GM08714 (cell line): ENCODE results near the gene PSPH.
A peak's percentile ranks its signal among the peaks of the same experiment; 100 is the strongest.

Experiments
- H3K4me3 ChIP-seq: fragments of 200-500 bp; sonication (Bioruptor generic); 2 replicates; pipeline ENCODE4 v1.5.1; 2014; ENCODE audit warnings: mild to moderate bottlenecking, low read length, inconsistent platforms
- ZNF274 ChIP-seq: IDR thresholded peaks from 2 replicates; pipeline ENCODE4 v1.6.1; 2012; ENCODE audit warnings: mild to moderate bottlenecking, low read depth, low read length

The PSPH gene

DNA sequence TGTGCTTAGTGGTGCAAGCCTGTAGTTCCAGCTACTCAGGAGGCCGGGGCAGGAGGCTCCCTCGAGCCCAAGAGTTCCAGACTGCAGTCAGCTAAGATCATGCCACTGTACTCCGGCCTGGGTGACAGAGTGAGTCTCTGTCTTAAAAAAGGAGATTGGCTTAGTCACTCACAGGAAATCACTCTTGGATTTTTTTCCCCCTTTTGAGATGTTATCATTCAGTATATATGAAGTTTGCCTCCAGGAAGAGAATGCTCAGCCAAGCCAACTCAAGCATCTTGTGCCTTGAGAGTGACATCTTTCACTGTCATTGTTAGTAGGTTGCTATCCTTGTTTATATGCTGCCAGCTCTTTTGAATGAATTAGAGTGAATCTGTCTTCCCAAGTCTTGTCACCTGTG is 58.9 kb downstream of the PSPH start:
- no peak for TF ChIP-seq ZNF274
- H3K4me3 ChIP-seq = no peak overlapping the region

DNA sequence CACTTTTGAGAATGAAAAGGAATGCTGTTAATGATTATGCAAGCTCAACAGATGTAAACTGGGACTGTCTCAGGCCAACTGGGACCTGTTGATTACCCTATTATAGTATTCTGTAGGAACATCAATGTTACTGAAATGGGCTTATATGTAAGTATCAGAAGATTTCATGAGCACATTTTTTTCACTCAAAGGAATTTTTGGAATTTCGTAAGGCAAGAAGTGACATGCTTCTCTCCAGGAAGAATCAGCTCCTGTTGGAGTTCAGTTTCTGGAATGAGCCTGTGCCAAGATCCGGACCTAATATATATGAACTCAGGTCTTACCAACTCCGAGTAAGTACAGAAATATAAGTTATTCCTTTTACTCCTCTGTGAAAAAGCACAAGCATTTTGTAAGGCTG is 67.7 kb downstream of the PSPH start:
- H3K4me3 ChIP-seq = no peak overlapping the region
- TF ChIP-seq ZNF274 = no peak

- TF ChIP-seq ZNF274 = no peak
- no peak overlapping the region for H3K4me3 ChIP-seq
These were observed 71.0 kb downstream of the PSPH start for GRCh38 chr7:55980266-55980665.

- H3K4me3 ChIP-seq = no peak overlapping the region
- TF ChIP-seq ZNF274 = no peak
These were observed 73.4 kb downstream of the PSPH start for GRCh38 chr7:55977831-55978230.

DNA sequence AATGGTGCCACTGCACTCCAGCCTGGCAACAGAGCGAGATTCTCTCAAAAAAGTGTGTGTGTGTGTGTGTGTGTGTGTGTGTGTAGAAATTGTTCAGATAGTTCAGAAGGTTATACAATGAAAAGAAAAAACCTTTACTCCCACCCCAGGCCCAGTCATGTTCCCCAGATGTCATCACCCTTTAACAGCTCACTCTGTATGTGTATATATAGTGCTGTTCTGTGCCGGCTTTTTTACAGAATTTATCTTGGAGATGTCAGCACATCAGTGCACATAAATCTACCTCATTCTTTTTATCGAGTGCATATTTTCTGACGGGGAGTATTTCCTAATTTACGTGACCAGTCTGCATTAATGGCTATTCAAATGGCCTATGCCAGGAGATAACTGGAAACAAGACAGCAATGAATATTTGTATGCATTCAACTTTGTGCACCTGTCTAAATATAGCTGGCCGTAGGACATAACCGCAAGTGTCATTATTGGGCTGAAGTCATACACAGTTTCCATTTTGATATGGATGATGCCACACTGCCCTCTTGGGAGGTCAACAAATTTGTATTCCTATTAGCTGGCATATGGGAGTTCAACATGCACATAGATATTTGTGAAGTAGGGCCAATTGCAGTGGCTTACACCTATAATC is 75.1 kb downstream of the PSPH start:
- H3K4me3 ChIP-seq = no peak overlapping the region
- no peak for TF ChIP-seq ZNF274

DNA sequence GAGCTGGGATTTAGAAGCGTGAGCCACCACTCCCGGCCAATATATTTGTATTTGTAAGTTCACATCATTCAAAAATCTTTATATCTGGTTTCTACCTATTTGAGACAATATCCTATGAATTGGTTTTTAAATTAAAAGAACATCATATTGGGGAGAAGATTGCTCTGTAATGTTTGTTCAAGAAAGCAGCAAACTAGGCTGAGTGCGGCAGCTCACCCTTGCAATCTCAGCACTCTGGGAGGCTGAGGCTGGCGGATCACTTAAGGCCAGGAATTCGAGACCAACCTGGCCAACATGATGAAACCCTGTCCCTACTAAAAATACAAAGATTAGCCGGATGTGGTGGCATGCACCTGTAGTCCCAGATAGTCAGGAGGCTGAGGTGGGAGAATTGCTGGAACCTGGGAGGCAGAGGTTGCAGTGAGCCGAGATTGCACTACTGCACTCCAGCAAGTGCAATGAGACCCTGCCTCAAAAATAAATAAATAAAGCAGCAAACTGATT is 77.4 kb downstream of the PSPH start:
- H3K4me3 ChIP-seq = no peak overlapping the region
- no peak for TF ChIP-seq ZNF274

GRCh38 chr7:55970978-55971377 is 80.3 kb downstream of the PSPH start:
- no peak for TF ChIP-seq ZNF274
- H3K4me3 ChIP-seq = no peak overlapping the region

GRCh38 chr7:55970561-55970960 is 80.7 kb downstream of the PSPH start:
- TF ChIP-seq ZNF274 = no peak
- H3K4me3 ChIP-seq = no peak overlapping the region

GRCh38 chr7:55969391-55969790 is 81.9 kb downstream of the PSPH start:
- TF ChIP-seq ZNF274 = no peak
- H3K4me3 ChIP-seq = no peak overlapping the region

GRCh38 chr7:55966851-55967250 is 84.4 kb downstream of the PSPH start:
- H3K4me3 ChIP-seq = no peak overlapping the region
- no peak for TF ChIP-seq ZNF274

DNA sequence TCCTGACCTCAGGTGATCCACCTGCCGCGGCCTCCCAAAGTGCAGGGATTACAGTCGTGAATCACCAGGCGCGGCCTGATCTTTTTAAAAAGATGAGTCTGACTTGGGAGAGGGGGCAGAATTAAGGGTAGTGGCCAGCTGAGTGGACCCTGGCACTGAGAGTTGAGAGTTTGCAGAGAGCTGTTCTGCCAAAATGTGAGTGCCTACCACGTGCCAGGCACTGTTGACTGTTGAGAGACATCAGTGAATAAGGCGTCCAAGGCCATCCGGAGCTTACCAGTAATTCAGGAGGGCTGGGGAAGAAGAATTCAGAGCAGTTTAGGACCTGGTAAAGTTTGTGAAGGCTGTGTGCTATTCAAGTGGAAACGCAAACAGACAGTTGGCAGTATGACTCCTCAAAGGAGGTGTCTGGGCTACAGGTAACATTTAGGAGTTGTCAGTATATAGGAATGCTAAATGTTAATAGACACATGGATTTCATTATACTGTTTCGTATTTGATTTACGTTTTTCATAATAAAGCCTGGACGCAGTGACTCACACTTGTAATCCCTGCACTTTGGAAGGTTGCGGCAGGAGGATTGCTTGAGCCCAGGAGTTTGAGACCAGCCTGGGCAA is 85.3 kb downstream of the PSPH start:
- no peak overlapping the region for H3K4me3 ChIP-seq
- TF ChIP-seq ZNF274 = no peak

DNA sequence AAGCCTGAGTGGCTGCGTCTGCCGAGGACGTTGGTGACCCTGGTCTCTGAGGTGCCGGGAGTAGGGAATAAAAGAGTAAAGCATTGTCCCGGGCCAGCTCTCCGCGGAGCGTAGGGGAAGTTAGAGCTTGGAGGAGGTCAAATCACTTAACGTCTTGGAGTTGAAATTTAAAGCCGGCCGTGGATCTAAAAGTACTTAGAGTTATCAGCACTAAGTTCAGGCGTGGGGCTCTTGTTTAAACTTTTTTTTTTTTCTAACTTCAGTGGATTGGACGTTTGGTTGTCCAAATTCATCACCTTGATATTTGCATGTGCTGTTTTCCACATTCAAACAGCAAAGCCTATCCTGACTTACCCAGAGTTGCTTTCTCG is 86.2 kb downstream of the PSPH start:
- H3K4me3 ChIP-seq = peak overlapping the region; percentile 88
- no peak for TF ChIP-seq ZNF274

DNA sequence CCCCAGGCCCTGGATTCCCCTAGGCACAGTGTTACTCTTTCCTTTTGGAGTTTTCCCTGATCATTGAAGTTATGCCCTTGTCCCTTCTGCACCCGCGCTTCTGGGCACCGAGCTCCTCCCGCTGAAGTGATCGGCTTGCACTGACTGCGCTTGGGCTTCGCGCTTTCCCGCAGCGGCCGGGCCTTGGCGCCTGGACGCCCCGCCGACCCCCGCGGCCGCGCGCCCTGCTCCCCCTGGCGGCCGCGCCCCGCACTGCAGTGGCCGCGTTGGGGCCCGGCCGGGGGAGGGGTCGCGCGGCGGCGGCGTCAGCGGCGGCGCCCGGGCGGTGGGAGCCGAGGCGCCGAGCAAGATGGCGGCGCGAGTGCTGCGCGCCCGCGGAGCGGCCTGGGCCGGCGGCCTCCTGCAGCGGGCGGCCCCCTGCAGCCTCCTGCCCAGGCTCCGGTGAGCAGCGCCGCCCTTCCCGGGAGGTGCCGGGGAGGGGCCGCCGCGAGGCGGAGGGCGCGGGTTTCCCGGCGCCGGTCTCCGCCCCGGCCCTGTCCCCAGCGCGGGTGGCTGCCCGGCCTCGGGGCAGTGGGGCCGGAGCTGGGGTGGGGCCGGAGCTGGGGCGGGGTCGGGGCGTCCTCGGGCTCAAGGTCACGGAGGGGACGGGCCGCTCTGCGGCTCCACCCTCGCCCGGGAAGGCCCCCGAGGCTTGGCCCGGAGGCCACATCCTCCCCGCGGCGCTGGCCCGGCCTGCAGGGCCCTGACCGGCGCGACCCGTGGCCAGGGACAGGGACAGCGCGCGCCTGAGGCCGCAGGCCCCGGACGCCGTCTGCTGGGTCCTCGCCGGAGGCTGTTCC is 86.8 kb downstream of the PSPH start, which contains the start of gene NIPSNAP2:
Gene NIPSNAP2 (plus strand): TSS at position 325 of the 839 bp plus-strand sequence. CDS start 25 bp downstream, at position 350.
- H3K4me3 ChIP-seq = peak within 1 kb of the TSS; percentile 88
- TF ChIP-seq ZNF274 = no peak

GRCh38 chr7:55963584-55964168 is 87.6 kb downstream of the PSPH start:
- peak overlapping the region; percentile 66; the same call in 1 of the 2 replicates for H3K4me3 ChIP-seq
- no peak for TF ChIP-seq ZNF274
